OCI-LY7 (cell line): ENCODE measurements around the gene MDK.

ENCODE experiments used
- CTCF ChIP-seq: fragments of 200-600 bp; sonication (generic); conservative IDR thresholded peaks from 2 replicates; pipeline ENCODE4 v1.5.1; 2014; ENCODE audit warnings: mild to moderate bottlenecking, antibody characterized with exemption, low read length, moderate library complexity, mixed read lengths
- EZH2phosphoT487 ChIP-seq: fragments of 200-600 bp; sonication (generic); IDR thresholded peaks from 2 replicates; pipeline ENCODE4 v1.6.1; 2018; ENCODE audit warnings: low read depth, borderline replicate concordance, mild to moderate bottlenecking, mixed run types, antibody characterized with exemption, low read length, moderate library complexity, mixed read lengths

GRCh38 chr11:46410021-46410420, 28.6 kb downstream of the MDK start:
- TF ChIP-seq CTCF = peak; percentile 59
- no peak for TF ChIP-seq EZH2phosphoT487
